ENCODE measurements around the gene GAP43.

- TF ChIP-seq, protein P1, sequence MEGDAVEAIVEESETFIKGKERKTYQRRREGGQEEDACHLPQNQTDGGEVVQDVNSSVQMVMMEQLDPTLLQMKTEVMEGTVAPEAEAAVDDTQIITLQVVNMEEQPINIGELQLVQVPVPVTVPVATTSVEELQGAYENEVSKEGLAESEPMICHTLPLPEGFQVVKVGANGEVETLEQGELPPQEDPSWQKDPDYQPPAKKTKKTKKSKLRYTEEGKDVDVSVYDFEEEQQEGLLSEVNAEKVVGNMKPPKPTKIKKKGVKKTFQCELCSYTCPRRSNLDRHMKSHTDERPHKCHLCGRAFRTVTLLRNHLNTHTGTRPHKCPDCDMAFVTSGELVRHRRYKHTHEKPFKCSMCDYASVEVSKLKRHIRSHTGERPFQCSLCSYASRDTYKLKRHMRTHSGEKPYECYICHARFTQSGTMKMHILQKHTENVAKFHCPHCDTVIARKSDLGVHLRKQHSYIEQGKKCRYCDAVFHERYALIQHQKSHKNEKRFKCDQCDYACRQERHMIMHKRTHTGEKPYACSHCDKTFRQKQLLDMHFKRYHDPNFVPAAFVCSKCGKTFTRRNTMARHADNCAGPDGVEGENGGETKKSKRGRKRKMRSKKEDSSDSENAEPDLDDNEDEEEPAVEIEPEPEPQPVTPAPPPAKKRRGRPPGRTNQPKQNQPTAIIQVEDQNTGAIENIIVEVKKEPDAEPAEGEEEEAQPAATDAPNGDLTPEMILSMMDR (IDR thresholded peaks at IDR 0.05; ENCODE audit: borderline replicate concordance, extremely low read depth, low read length, poor library complexity, severe bottlenecking), result no peak
- TF ChIP-seq EZH2 (IDR thresholded peaks at IDR 0.05; ENCODE audit: borderline replicate concordance, low read depth, low read length, severe bottlenecking), result no peak
Measured at GRCh38 chr3:115590873-115591272, 32.4 kb upstream of the GAP43 start.
